K562 (cell line): ENCODE measurements around the gene WFDC2. TPM values are rescaled to one million over a fixed set of nuclear protein-coding genes. Genes with fewer than 3 reads are reported as not detected.

ENCODE experiments used
- ATAC-seq: fragments of 200-7000 bp; cut with Tn5 transposase; 3 replicates; pipeline ENCODE4 v1.9.1; 2020; ENCODE audit warnings: moderate library complexity
- BruUV-seq: library from RNA; stranded (reverse); fragments of 400-500 nt; replicated peaks from 2 replicates; lab custom pipeline; 2021; lab: Mats Ljungman, UMichigan
- CTCF ChIA-PET: fragments of 300-600 bp; formaldehyde crosslinking; extraction: SDS; loops from one replicate; lab custom pipeline; 2021; ENCODE audit warnings: low intra/inter-chr PET ratio; lab: Yijun Ruan, JAX
- POLR2A ChIA-PET: fragments of 300-600, 350-650 bp; sonication (Branson Sonifier 250); formaldehyde crosslinking; extraction: SDS; loops from one replicate; lab custom pipeline; 2021; ENCODE audit warnings: antibody characterized with exemption, inconsistent platforms; lab: Yijun Ruan, JAX
- DNase-seq, 4 experiments: peaks; one replicate each; pipeline versions ENCODE4 v3.0.0 to v3.0.0-alpha.2; 2011 to 2018; ENCODE audit warnings: low spot score in 3 of 4, mixed read lengths in 3 of 4; ENCODE audit errors: extremely low read depth in 1 of 4
- FAIRE-seq: peaks from 2 replicates; lab custom pipeline; 2011; peaks lifted over from hg19 to GRCh38; lab: Jason Lieb, UNC
- H2AFZ ChIP-seq: 2 replicates; pipeline ENCODE4 v1.6.0; 2011; ENCODE audit warnings: low read depth, low read length, control low read depth, inconsistent platforms
- H3K27ac ChIP-seq: fragments of 200-600 bp; 3 replicates; pipeline ENCODE4 v1.8.0; 2011; ENCODE audit warnings: low read depth, mild to moderate bottlenecking, control low read depth, inconsistent platforms, low read length, moderate library complexity, mixed read lengths; ENCODE audit errors: extremely low read depth
- H3K27me3 ChIP-seq, 2 experiments: fragments of 300-600 bp in 1 of 2; 2 replicates in 1 of 2; 3 replicates in 1 of 2; pipeline versions ENCODE4 v1.6.0 to v1.8.0; 2011; ENCODE audit warnings: inconsistent platforms in 2 of 2, low read length in 2 of 2, mild to moderate bottlenecking in 1 of 2, mixed read lengths in 1 of 2, moderate library complexity in 1 of 2; ENCODE audit not compliant: control insufficient read depth in 2 of 2, insufficient read depth in 2 of 2
- H3K36me3 ChIP-seq: fragments of 300-600 bp; 3 replicates; pipeline ENCODE4 v1.8.0; 2011; ENCODE audit warnings: mild to moderate bottlenecking, low read length, inconsistent platforms; ENCODE audit not compliant: control insufficient read depth, insufficient read depth
- H3K4me1 ChIP-seq, 2 experiments: fragments of 200-600 bp in 1 of 2; replicated peaks in 1 of 2; 2 replicates in 1 of 2; 3 replicates in 1 of 2; pipeline versions ENCODE4 v1.5.1 to v1.8.0; 2011; ENCODE audit warnings: inconsistent platforms in 2 of 2, low read length in 2 of 2, mild to moderate bottlenecking in 1 of 2, mixed read lengths in 1 of 2, moderate library complexity in 1 of 2; ENCODE audit not compliant: control insufficient read depth in 2 of 2, insufficient read depth in 2 of 2
- H3K4me2 ChIP-seq: 2 replicates; pipeline ENCODE4 v1.6.1; 2011; ENCODE audit warnings: low read length, control low read depth, inconsistent platforms, mixed read lengths; ENCODE audit not compliant: insufficient read depth
- H3K4me3 ChIP-seq: fragments of 200-600 bp; sonication (generic), shearing (Covaris generic); 2 replicates; pipeline ENCODE4 v1.5.1; 2016; ENCODE audit warnings: control low read depth, inconsistent platforms
- H3K79me2 ChIP-seq: fragments of 200-600 bp; 3 replicates; pipeline ENCODE4 v1.8.0; 2011; ENCODE audit warnings: low read length, inconsistent platforms; ENCODE audit not compliant: control insufficient read depth, insufficient read depth
- H3K9ac ChIP-seq, 2 experiments: 2 replicates each; pipeline versions ENCODE4 v1.6.0 to v1.6.1; 2011; ENCODE audit warnings: low read depth in 2 of 2, low read length in 2 of 2, control low read depth in 1 of 2, inconsistent platforms in 1 of 2, mild to moderate bottlenecking in 1 of 2, mixed read lengths in 1 of 2; ENCODE audit not compliant: insufficient read depth in 1 of 2
- H3K9me1 ChIP-seq: one replicate; pipeline ENCODE4 v1.6.0; 2011; ENCODE audit warnings: inconsistent platforms, mild to moderate bottlenecking, low read length, moderate library complexity; ENCODE audit not compliant: control insufficient read depth, insufficient read depth
- H3K9me3 ChIP-seq: replicated peaks from 2 replicates; pipeline ENCODE4 v1.5.1; 2011; ENCODE audit warnings: low read depth, low read length, inconsistent platforms; ENCODE audit not compliant: control insufficient read depth, insufficient read depth
- H4K20me1 ChIP-seq: replicated peaks from 2 replicates; pipeline ENCODE4 v1.6.1; 2011; ENCODE audit warnings: low read length, inconsistent platforms, mixed read lengths; ENCODE audit not compliant: control insufficient read depth, insufficient read depth
- CBFA2T2 ChIP-seq: fragments of 450-650 bp; conservative IDR thresholded peaks from 2 replicates; pipeline ENCODE4 v1.6.1; 2017; ENCODE audit warnings: mild to moderate bottlenecking
- CEBPZ ChIP-seq: fragments of 150-350 bp; IDR thresholded peaks from 2 replicates; pipeline ENCODE4 v1.6.1; 2014; ENCODE audit warnings: low read depth, mild to moderate bottlenecking, low read length, borderline replicate concordance
- CUX1 ChIP-seq: fragments of 200-800 bp; sonication (Bioruptor generic); IDR thresholded peaks from 2 replicates; pipeline ENCODE4 v1.6.1; 2016; ENCODE audit warnings: missing genetic modification characterization, missing compliant biosample characterization
- HEY1 ChIP-seq: fragments of 250-450 bp; sonication (Bioruptor Pico); IDR thresholded peaks from 2 replicates; pipeline ENCODE4 v1.5.0; 2020; ENCODE audit warnings: mild to moderate bottlenecking, moderate library complexity, borderline replicate concordance
- KDM2B ChIP-seq: fragments of 250-450 bp; sonication (Bioruptor Pico); IDR thresholded peaks from 2 replicates; pipeline ENCODE4 v1.8.0; 2021; ENCODE audit warnings: mild to moderate bottlenecking, moderate library complexity
- PCBP2 ChIP-seq: fragments of 200-400 bp; formaldehyde crosslinking; IDR thresholded peaks from 2 replicates; pipeline ENCODE4 v1.6.1; 2018; ENCODE audit warnings: low read length, low read depth, mild to moderate bottlenecking, moderate library complexity; ENCODE audit not compliant: poor library complexity, severe bottlenecking
- POU5F1 ChIP-seq: fragments of 150-350 bp; IDR thresholded peaks from 2 replicates; pipeline ENCODE4 v1.6.1; 2014; ENCODE audit warnings: borderline replicate concordance, low read length, low read depth, mild to moderate bottlenecking; ENCODE audit not compliant: partially characterized antibody
- RBBP5 ChIP-seq: fragments of 200-600 bp; sonication (generic); IDR thresholded peaks from 2 replicates; pipeline ENCODE4 v1.6.1; 2012; ENCODE audit warnings: borderline replicate concordance, mild to moderate bottlenecking, low read length, control low read depth, inconsistent platforms; ENCODE audit not compliant: insufficient read depth, poor library complexity, severe bottlenecking
- SP1 ChIP-seq: sonication (generic); formaldehyde crosslinking; IDR thresholded peaks from 2 replicates; pipeline ENCODE4 v1.8.1; 2022; ENCODE audit warnings: mild to moderate bottlenecking, missing genetic modification reagents
- THRAP3 ChIP-seq: fragments of 450-650 bp; IDR thresholded peaks from 2 replicates; pipeline ENCODE4 v1.6.1; 2016; ENCODE audit warnings: mild to moderate bottlenecking, inconsistent platforms, borderline replicate concordance
- WGBS: fragments of 100-300 bp; shearing (Covaris generic); methylation state at CpG from one replicate; pipeline ENCODE4 v1.1.6; 2016; ENCODE audit warnings: low coverage, mixed read lengths; ENCODE audit not compliant: insufficient coverage; ENCODE audit errors: missing lambda C conversion rate; 5-methylcytosine and 5-hydroxymethylcytosine counted together
- in situ Hi-C: fragments of 300-500 bp; cut with MboI; formaldehyde crosslinking; loops from 4 replicates; pipeline ENCODE4 v1.15.0; 2018; ENCODE audit warnings: inconsistent platforms, mixed read lengths
- intact Hi-C: fragments of 100-400 bp; cut with micrococcal nuclease; formaldehyde crosslinking; loops from 2 replicates; pipeline ENCODE4 v1.14.2; 2022
- polyA plus RNA-seq, 8 experiments: library from polyadenylated mRNA; depleted of rRNA in 4 of 8; stranded (reverse) in 5 of 8; unstranded in 3 of 8; fragments of >200 nt; fragmentation: Nextera tagmentation in 2 of 8; fragmentation: Illumina TruSeq in 1 of 8; extraction: Ambion mirVana in 2 of 8; extraction: Trizol in 1 of 8; gene quantifications; 2 replicates each; pipeline versions ENCODE4 v1.2.1 to v1.2.3, GENCODE V29; 2011 to 2014; ENCODE audit warnings: inconsistent platforms in 1 of 8, missing spikeins in 1 of 8
- total RNA-seq, 7 experiments: library from RNA; depleted of rRNA in 6 of 7; stranded (reverse); fragments of >200 nt in 6 of 7; fragmentation: Illumina TruSeq in 2 of 7; extraction: Trizol in 2 of 7; gene quantifications; 2 replicates each; pipeline versions ENCODE4 v1.2.1 to v1.2.3, GENCODE V29; 2011 to 2021; ENCODE audit warnings: low replicate concordance in 1 of 7
- TF ChIP-seq, protein P1 (sequence below): sonication (generic); formaldehyde crosslinking; IDR thresholded peaks from 2 replicates; pipeline ENCODE4 v1.8.0; 2022; ENCODE audit warnings: mild to moderate bottlenecking, missing genetic modification reagents, borderline replicate concordance

The WFDC2 gene
- total and polyA plus RNA-seq, 9 of the 15 experiments (the other 6 are each of a cell fraction or from before 2014, with no cell fraction given): not detected

DNA sequence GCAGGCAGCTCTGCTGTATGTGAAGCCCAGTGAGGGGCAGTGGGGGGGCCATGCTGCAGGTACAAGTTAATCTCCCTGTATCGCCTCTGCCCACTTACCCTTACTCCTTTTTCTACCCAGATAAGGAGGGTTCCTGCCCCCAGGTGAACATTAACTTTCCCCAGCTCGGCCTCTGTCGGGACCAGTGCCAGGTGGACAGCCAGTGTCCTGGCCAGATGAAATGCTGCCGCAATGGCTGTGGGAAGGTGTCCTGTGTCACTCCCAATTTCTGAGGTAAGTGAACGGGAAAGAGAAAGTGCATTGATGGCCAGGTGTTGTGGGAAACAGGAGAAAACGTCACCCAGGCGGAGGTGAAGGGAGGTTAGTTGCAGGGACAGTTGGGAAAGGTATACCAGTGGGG, 10.3 kb downstream of the WFDC2 start:
- H3K79me2 ChIP-seq: no peaks in the 10 kb centered on the region
- BruUV-seq: no TSS peak
- 4% methylated on average over 6 of the region's 7 CpGs for WGBS
- TF ChIP-seq KDM2B (CRISPR knock-in tag) (no peak), CEBPZ (no peak), PCBP2 (no peak), CBFA2T2 (no peak), CUX1 (CRISPR knock-in tag) (no peak), THRAP3 (no peak), HEY1 (CRISPR knock-in tag) (no peak), RBBP5 (no peak), POU5F1 (no peak), SP1 (no peak)
- TF ChIP-seq, protein P1, sequence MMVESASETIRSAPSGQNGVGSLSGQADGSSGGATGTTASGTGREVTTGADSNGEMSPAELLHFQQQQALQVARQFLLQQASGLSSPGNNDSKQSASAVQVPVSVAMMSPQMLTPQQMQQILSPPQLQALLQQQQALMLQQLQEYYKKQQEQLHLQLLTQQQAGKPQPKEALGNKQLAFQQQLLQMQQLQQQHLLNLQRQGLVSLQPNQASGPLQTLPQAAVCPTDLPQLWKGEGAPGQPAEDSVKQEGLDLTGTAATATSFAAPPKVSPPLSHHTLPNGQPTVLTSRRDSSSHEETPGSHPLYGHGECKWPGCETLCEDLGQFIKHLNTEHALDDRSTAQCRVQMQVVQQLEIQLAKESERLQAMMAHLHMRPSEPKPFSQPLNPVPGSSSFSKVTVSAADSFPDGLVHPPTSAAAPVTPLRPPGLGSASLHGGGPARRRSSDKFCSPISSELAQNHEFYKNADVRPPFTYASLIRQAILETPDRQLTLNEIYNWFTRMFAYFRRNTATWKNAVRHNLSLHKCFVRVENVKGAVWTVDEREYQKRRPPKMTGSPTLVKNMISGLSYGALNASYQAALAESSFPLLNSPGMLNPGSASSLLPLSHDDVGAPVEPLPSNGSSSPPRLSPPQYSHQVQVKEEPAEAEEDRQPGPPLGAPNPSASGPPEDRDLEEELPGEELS (CRISPR knock-in tag): no peak

More for the DNA sequence above, 10.3 kb downstream of the WFDC2 start:
- H3K4me1 ChIP-seq: no peaks in the 10 kb centered on the region
- H3K4me2 ChIP-seq: no peak overlapping the region
- no peaks in the 10 kb centered on the region for H3K36me3 ChIP-seq
- H3K4me3 ChIP-seq: no peak overlapping the region
- ChIA-PET CTCF (no interaction called here), POLR2A (interaction anchor here (1.0 kb wide), 1 partner anchor 133 kb away, joined by 3 read pairs; no protein-coding TSS in a partner anchor)
- intact Hi-C loops: no loop called here
- no peak for DNase-seq
- H2AFZ ChIP-seq: no peak overlapping the region
- H3K9ac ChIP-seq: no peak overlapping the region; a peak in 1 of 4 replicates
- no peak for ATAC-seq
- H3K9me3 ChIP-seq: no peaks in the 10 kb centered on the region
- H3K9me1 ChIP-seq: no peaks in the 10 kb centered on the region
- no peak for FAIRE-seq
- H3K27ac ChIP-seq: no peak overlapping the region
- no peaks in the 10 kb centered on the region for H4K20me1 ChIP-seq
- in situ Hi-C loops: no loop called here
- peaks cover 3 to 21% of the 10 kb centered on the region in 2 experiments; a peak in 4 of 5 replicates for H3K27me3 ChIP-seq
